Nephron progenitor cell (in vitro differentiated cells): ENCODE data around the gene TRAPPC2.
A peak's percentile ranks its signal among the peaks of the same experiment; 100 is the strongest.

ENCODE experiments used
- DNase-seq: peaks from one replicate; pipeline ENCODE4 v3.0.0; 2021
- H3K27ac Mint-ChIP-seq: 2 replicates; pipeline ENCODE4 v1.8.0; 2021; ENCODE audit warnings: mild to moderate bottlenecking, moderate library complexity, mixed read lengths
- H3K27me3 Mint-ChIP-seq: 2 replicates; pipeline ENCODE4 v1.8.0; 2021; ENCODE audit warnings: mild to moderate bottlenecking, low read depth, mixed read lengths; ENCODE audit not compliant: poor library complexity
- H3K36me3 Mint-ChIP-seq: 2 replicates; pipeline ENCODE4 v1.8.0; 2021; ENCODE audit warnings: low read depth, mixed read lengths
- H3K4me1 Mint-ChIP-seq: 2 replicates; pipeline ENCODE4 v1.8.0; 2021; ENCODE audit warnings: mixed read lengths
- H3K4me3 Mint-ChIP-seq: 2 replicates; pipeline ENCODE4 v1.8.0; 2021; ENCODE audit warnings: mild to moderate bottlenecking, moderate library complexity, mixed read lengths
- H3K9me3 Mint-ChIP-seq: 2 replicates; pipeline ENCODE4 v1.8.0; 2021; ENCODE audit warnings: mild to moderate bottlenecking, moderate library complexity, mixed read lengths
- CTCF ChIP-seq: fragments of 200-600 bp; sonication (generic); IDR thresholded peaks from 2 replicates; pipeline ENCODE4 v1.5.0; 2021; ENCODE audit warnings: antibody characterized with exemption

TRAPPC2 gene

GRCh38 chrX:13721819-13722519 is 12.5 kb downstream of the TRAPPC2 start:
- Mint-ChIP-seq H3K9me3 (peaks cover 55% of the 10 kb centered on the region), H3K4me3 (no peak overlapping the region), H3K27me3 (no peaks in the 10 kb centered on the region), H3K36me3 (peaks cover 76% of the 10 kb centered on the region), H3K4me1 (peaks cover 9% of the 10 kb centered on the region), H3K27ac (peak overlapping the region; percentile 47)
- no peak for DNase-seq
- no peak for TF ChIP-seq CTCF

GRCh38 chrX:13721371-13721770 is 13.0 kb downstream of the TRAPPC2 start:
- TF ChIP-seq CTCF, result no peak
- Mint-ChIP-seq H3K27me3 (no peaks in the 10 kb centered on the region), H3K36me3 (peaks cover 72% of the 10 kb centered on the region), H3K4me3 (no peak overlapping the region), H3K4me1 (peaks cover 9% of the 10 kb centered on the region), H3K27ac (no peak overlapping the region), H3K9me3 (peaks cover 49% of the 10 kb centered on the region)
- DNase-seq, result no peak

- no peak overlapping the region for H3K27ac Mint-ChIP-seq
- peaks cover 70% of the 10 kb centered on the region for H3K36me3 Mint-ChIP-seq
These were observed 15.1 kb downstream of the TRAPPC2 start for GRCh38 chrX:13719192-13719856.

GRCh38 chrX:13717700-13718472 is 16.5 kb downstream of the TRAPPC2 start:
- H3K36me3 Mint-ChIP-seq, result peaks cover 63% of the 10 kb centered on the region
- H3K9me3 Mint-ChIP-seq, result peaks cover 22% of the 10 kb centered on the region
- peak overlapping the region; percentile 93 for H3K27ac Mint-ChIP-seq
- H3K27me3 Mint-ChIP-seq, result no peaks in the 10 kb centered on the region
- DNase-seq, result no peak
- peaks cover 9% of the 10 kb centered on the region for H3K4me1 Mint-ChIP-seq
- no peak overlapping the region for H3K4me3 Mint-ChIP-seq
- no peak for TF ChIP-seq CTCF

More at GRCh38 chrX:13719192-13719856, 15.1 kb downstream of the TRAPPC2 start:
- Mint-ChIP-seq H3K27me3 (no peaks in the 10 kb centered on the region), H3K4me3 (no peak overlapping the region), H3K9me3 (peaks cover 33% of the 10 kb centered on the region), H3K4me1 (peaks cover 9% of the 10 kb centered on the region)
- DNase-seq, result no peak
- TF ChIP-seq CTCF, result no peak

GRCh38 chrX:13716905-13717304 is 17.5 kb downstream of the TRAPPC2 start:
- Mint-ChIP-seq H3K9me3 (peaks cover 14% of the 10 kb centered on the region), H3K27me3 (no peaks in the 10 kb centered on the region), H3K4me3 (no peak overlapping the region), H3K4me1 (peaks cover 6% of the 10 kb centered on the region), H3K36me3 (peaks cover 64% of the 10 kb centered on the region), H3K27ac (no peak overlapping the region)
- no peak for DNase-seq
- no peak for TF ChIP-seq CTCF
